Breast epithelium (tissue), 4 donors: ENCODE results near the gene SULT1C2. TPM values are rescaled to one million over a fixed set of nuclear protein-coding genes. Genes with fewer than 3 reads are reported as not detected.

ENCODE experiments used
- DNase-seq, 2 donors: peaks; one replicate each; pipeline ENCODE4 v3.0.0-alpha.2; 2019; ENCODE audit warnings: low spot score in 2 of 2
- H3K27ac ChIP-seq, 2 donors: fragments of 200-600 bp; sonication (generic) in 1 of 2; one replicate each; pipeline ENCODE4 v1.5.1; 2016 to 2019; ENCODE audit warnings: mild to moderate bottlenecking in 1 of 2
- H3K27me3 ChIP-seq, 2 donors: fragments of 200-600 bp; sonication (generic) in 1 of 2; one replicate each; pipeline versions ENCODE4 v1.5.1 to v1.6.0; 2017 to 2019; ENCODE audit warnings: control low read depth in 1 of 2, mild to moderate bottlenecking in 1 of 2
- H3K36me3 ChIP-seq: fragments of 200-600 bp; one replicate; pipeline ENCODE4 v1.5.1; 2019
- H3K4me1 ChIP-seq, 2 donors: fragments of 200-600 bp; sonication (generic); one replicate each; pipeline ENCODE4 v1.5.1; 2016 to 2019; ENCODE audit warnings: control low read depth in 1 of 2
- H3K4me3 ChIP-seq, 3 donors: fragments of 200-600 bp; sonication (generic); 1 replicate in 2 of 3; 2 replicates in 1 of 3; pipeline ENCODE4 v1.5.1; 2016 to 2019; ENCODE audit warnings: mild to moderate bottlenecking in 3 of 3, moderate library complexity in 2 of 3
- H3K9me3 ChIP-seq, 2 donors: fragments of 200-600 bp; sonication (generic) in 1 of 2; one replicate each; pipeline ENCODE4 v1.5.1; 2016 to 2019; ENCODE audit warnings: control low read depth in 1 of 2
- POLR2A ChIP-seq: fragments of 450-650 bp; IDR thresholded peaks from one replicate; pipeline ENCODE4 v1.6.1; 2016; ENCODE audit warnings: antibody characterized with exemption, mild to moderate bottlenecking, moderate library complexity
- POLR2AphosphoS5 ChIP-seq, 3 donors: sonication (generic); formaldehyde crosslinking; IDR thresholded peaks; one replicate each; pipeline ENCODE4 v1.6.1; 2017; ENCODE audit warnings: antibody characterized with exemption in 3 of 3
- intact Hi-C: fragments of 100-400 bp; cut with DNase I; formaldehyde crosslinking; loops from one replicate; pipeline ENCODE4 v1.15.1; 2023; ENCODE audit warnings: low total_unique reads
- total RNA-seq, 3 donors: library from RNA; depleted of rRNA; stranded (reverse); fragments of >200 nt; gene quantifications; one replicate each; pipeline ENCODE4 v1.1.0, GENCODE V29; 2016
- TF ChIP-seq, protein P1 (sequence below), 3 donors: fragments of 450-650 bp; IDR thresholded peaks; one replicate each; pipeline ENCODE4 v1.5.1; 2016 to 2017; ENCODE audit warnings: antibody characterized with exemption in 3 of 3, mild to moderate bottlenecking in 3 of 3, moderate library complexity in 3 of 3

SULT1C2 gene
- 1 to 10 TPM in 2 of 3 donors, not detected in 1; 1.2 to 1.9 TPM for total RNA-seq

DNA sequence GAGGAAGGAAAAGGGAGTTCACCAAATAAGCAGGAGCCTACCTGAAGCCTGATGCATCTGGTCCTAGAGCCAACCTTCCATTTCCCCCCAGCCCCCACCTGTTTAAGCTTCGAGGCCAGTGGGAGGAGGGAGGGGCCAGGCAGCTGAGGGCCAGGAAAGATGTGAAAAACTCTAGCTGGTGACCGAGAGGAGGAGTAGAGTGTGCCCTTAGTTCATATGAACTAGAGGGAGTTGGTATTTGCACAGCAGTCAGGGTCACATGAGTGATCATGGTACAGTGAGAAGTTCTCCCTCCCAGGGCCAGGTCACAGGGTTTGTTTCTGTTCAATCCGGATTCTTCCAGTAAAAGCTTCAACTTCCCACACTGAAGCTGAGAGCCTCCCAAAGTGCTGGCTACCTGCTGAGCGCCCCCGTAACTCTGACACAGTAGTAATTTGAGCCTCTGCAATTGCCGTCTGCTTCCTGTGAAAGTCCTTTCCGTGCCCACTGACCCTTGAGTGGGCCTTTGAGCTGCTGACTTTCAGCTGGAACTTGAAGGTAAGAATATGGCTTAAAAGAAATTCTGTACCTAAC, at the start of gene SULT1C2:
Gene SULT1C2, plus strand, starts transcription at position 362 of the 573 bp plus-strand sequence. CDS start 4,773 bp downstream, outside the sequence.
- no peak within 1 kb of the TSS for H3K4me3 ChIP-seq
- no peak for DNase-seq
- H3K27ac ChIP-seq = no peak within 1 kb of the TSS
- intact Hi-C loops = no loop called here
- no peaks in the 10 kb centered on the region for H3K4me1 ChIP-seq
- no peaks in the 10 kb centered on the region for H3K36me3 ChIP-seq
- H3K27me3 ChIP-seq = no peaks in the 10 kb centered on the region
- TF ChIP-seq POLR2AphosphoS5 (IDR thresholded peaks at IDR 0.05) (no peak), POLR2A (no peak)
- TF ChIP-seq, protein P1, sequence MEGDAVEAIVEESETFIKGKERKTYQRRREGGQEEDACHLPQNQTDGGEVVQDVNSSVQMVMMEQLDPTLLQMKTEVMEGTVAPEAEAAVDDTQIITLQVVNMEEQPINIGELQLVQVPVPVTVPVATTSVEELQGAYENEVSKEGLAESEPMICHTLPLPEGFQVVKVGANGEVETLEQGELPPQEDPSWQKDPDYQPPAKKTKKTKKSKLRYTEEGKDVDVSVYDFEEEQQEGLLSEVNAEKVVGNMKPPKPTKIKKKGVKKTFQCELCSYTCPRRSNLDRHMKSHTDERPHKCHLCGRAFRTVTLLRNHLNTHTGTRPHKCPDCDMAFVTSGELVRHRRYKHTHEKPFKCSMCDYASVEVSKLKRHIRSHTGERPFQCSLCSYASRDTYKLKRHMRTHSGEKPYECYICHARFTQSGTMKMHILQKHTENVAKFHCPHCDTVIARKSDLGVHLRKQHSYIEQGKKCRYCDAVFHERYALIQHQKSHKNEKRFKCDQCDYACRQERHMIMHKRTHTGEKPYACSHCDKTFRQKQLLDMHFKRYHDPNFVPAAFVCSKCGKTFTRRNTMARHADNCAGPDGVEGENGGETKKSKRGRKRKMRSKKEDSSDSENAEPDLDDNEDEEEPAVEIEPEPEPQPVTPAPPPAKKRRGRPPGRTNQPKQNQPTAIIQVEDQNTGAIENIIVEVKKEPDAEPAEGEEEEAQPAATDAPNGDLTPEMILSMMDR (IDR thresholded peaks at IDR 0.05) = no peak
- H3K9me3 ChIP-seq = no peaks in the 10 kb centered on the region

- intact Hi-C loops = no loop called here
- no peak within 1 kb of the TSS for H3K27ac ChIP-seq
- no peak for DNase-seq
- no peaks in the 10 kb centered on the region for H3K4me1 ChIP-seq
- no peak within 1 kb of the TSS for H3K4me3 ChIP-seq
- TF ChIP-seq POLR2A = no peak
- TF ChIP-seq, protein P1 (IDR thresholded peaks at IDR 0.05) = no peak
- TF ChIP-seq POLR2AphosphoS5 (IDR thresholded peaks at IDR 0.05) = no peak
- H3K9me3 ChIP-seq = peaks cover 0 to 11% of the 10 kb centered on the region in 2 donors
- H3K36me3 ChIP-seq = no peaks in the 10 kb centered on the region
- H3K27me3 ChIP-seq = no peaks in the 10 kb centered on the region
These were observed 48.9 kb upstream of the SULT1C2 start, which contains the start of gene SULT1C3 for GRCh38 chr2:108239786-108240185. Gene SULT1C3, plus strand, starts transcription at chr2:108239968. Its CDS starts 7,227 bp downstream, at chr2:108247195.

DNA sequence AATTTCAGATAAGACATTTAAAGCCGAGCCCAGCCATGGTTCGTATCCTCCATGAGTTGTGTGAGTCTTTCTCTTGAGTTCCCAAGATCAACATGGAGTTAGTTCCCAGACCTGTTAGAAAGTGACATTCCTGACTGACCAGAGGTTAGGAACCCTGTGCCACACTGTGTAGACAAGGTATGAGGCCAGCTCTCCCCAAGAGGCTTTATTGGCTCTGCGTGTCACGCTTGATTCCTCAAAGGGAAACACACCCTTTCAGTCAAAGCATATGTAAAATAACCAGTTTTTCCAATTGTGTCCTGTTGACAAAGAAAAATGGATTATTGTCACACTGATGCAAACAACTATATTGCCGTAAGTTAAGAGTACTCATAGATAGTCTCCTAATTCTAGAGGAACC, 47.7 kb upstream of the SULT1C2 start:
- H3K36me3 ChIP-seq = no peaks in the 10 kb centered on the region
- no peak for DNase-seq
- H3K4me3 ChIP-seq = no peak overlapping the region
- no peaks in the 10 kb centered on the region for H3K27me3 ChIP-seq
- no peak overlapping the region for H3K27ac ChIP-seq
- H3K4me1 ChIP-seq = no peaks in the 10 kb centered on the region
- intact Hi-C loops = no loop called here
- peaks cover 6 to 11% of the 10 kb centered on the region in 2 donors for H3K9me3 ChIP-seq
- TF ChIP-seq, protein P1 (IDR thresholded peaks at IDR 0.05) = no peak
- TF ChIP-seq POLR2AphosphoS5 (IDR thresholded peaks at IDR 0.05) (no peak), POLR2A (no peak)

- Histone ChIP-seq H3K4me3 (no peak overlapping the region), H3K27me3 (no peaks in the 10 kb centered on the region), H3K4me1 (no peaks in the 10 kb centered on the region), H3K27ac (no peak overlapping the region), H3K9me3 (peaks cover 0 to 6% of the 10 kb centered on the region in 2 donors), H3K36me3 (no peaks in the 10 kb centered on the region)
- TF ChIP-seq, protein P1 (IDR thresholded peaks at IDR 0.05) = no peak
- TF ChIP-seq POLR2A (no peak), POLR2AphosphoS5 (IDR thresholded peaks at IDR 0.05) (no peak)
- no peak for DNase-seq
- intact Hi-C loops = no loop called here
These were observed 45.1 kb upstream of the SULT1C2 start for GRCh38 chr2:108243566-108243965.

GRCh38 chr2:108244667-108245414, 43.9 kb upstream of the SULT1C2 start:
- TF ChIP-seq POLR2AphosphoS5 (IDR thresholded peaks at IDR 0.05) (no peak), POLR2A (no peak)
- TF ChIP-seq, protein P1 (IDR thresholded peaks at IDR 0.05) = no peak
- Histone ChIP-seq H3K27ac (no peak overlapping the region), H3K4me3 (no peak overlapping the region), H3K4me1 (no peaks in the 10 kb centered on the region), H3K9me3 (peaks cover 0 to 6% of the 10 kb centered on the region in 2 donors), H3K27me3 (no peaks in the 10 kb centered on the region), H3K36me3 (no peaks in the 10 kb centered on the region)
- intact Hi-C loops = no loop called here
- DNase-seq = no peak
